ENCODE measurements around the gene C5AR1.
"Not testable (repeated sequence)": the region's sequence is repeated elsewhere in the genome, so short reads cannot be mapped to it uniquely, and the experiment has no call there.

The C5AR1 gene

GRCh38 chr19:47309608-47310007 lies at the start of gene C5AR1:
Gene C5AR1 (plus strand): TSS chr19:47309861. CDS start chr19:47309896, 35 bp downstream.
- no peak for DNase-seq

- DNase-seq, result no peak
Measured at GRCh38 chr19:47260476-47260875, 49.2 kb upstream of the C5AR1 start.

- DNase-seq, result not testable (repeated sequence)
Measured at GRCh38 chr19:47261946-47262793, 47.5 kb upstream of the C5AR1 start.

GRCh38 chr19:47264629-47265028 lies 45.0 kb upstream of the C5AR1 start:
- DNase-seq, result no peak

GRCh38 chr19:47266401-47266941 lies 43.2 kb upstream of the C5AR1 start:
- DNase-seq, result no peak

- no peak for DNase-seq
Measured at GRCh38 chr19:47267350-47267759, 42.3 kb upstream of the C5AR1 start.

- no peak for DNase-seq
Measured at GRCh38 chr19:47268028-47268427, 41.6 kb upstream of the C5AR1 start.

- DNase-seq, result no peak
Measured at GRCh38 chr19:47269596-47269995, 40.1 kb upstream of the C5AR1 start.

GRCh38 chr19:47270408-47270807 lies 39.3 kb upstream of the C5AR1 start:
- DNase-seq, result no peak

- no peak for DNase-seq
Measured at GRCh38 chr19:47271949-47272348, 37.7 kb upstream of the C5AR1 start.

- DNase-seq, result peak; percentile 92
Measured at GRCh38 chr19:47272448-47273312, 37.0 kb upstream of the C5AR1 start.

GRCh38 chr19:47273313-47274070 lies 36.2 kb upstream of the C5AR1 start:
- peak; percentile 95 for DNase-seq

GRCh38 chr19:47274071-47274890 lies 35.4 kb upstream of the C5AR1 start, which contains the start of gene INAFM1:
Gene INAFM1 (plus strand): TSS chr19:47274885. CDS start chr19:47274920, 35 bp downstream.
- peak; percentile 93 for DNase-seq

- DNase-seq, result no peak
Measured at GRCh38 chr19:47274891-47275761, 34.5 kb upstream of the C5AR1 start.

- DNase-seq, result peak; percentile 46
Measured at GRCh38 chr19:47275791-47276461, 33.7 kb upstream of the C5AR1 start.

GRCh38 chr19:47276513-47276912 lies 33.1 kb upstream of the C5AR1 start:
- not testable (repeated sequence) for DNase-seq

GRCh38 chr19:47280183-47280797 lies 29.4 kb upstream of the C5AR1 start:
- no peak for DNase-seq

GRCh38 chr19:47283405-47284059 lies 26.1 kb upstream of the C5AR1 start:
- no peak for DNase-seq

- DNase-seq, result peak; percentile 62
Measured at GRCh38 chr19:47284324-47284899, 25.2 kb upstream of the C5AR1 start.
